Inflammatory macrophage treated with lipopolysaccharide for 1 hour (primary cell): ENCODE measurements around the gene GJD3.

Source experiments
- DNase-seq, 2 donors: peaks; one replicate each; pipeline ENCODE4 v3.0.0-alpha.2; 2020 to 2022

Gene GJD3

DNA sequence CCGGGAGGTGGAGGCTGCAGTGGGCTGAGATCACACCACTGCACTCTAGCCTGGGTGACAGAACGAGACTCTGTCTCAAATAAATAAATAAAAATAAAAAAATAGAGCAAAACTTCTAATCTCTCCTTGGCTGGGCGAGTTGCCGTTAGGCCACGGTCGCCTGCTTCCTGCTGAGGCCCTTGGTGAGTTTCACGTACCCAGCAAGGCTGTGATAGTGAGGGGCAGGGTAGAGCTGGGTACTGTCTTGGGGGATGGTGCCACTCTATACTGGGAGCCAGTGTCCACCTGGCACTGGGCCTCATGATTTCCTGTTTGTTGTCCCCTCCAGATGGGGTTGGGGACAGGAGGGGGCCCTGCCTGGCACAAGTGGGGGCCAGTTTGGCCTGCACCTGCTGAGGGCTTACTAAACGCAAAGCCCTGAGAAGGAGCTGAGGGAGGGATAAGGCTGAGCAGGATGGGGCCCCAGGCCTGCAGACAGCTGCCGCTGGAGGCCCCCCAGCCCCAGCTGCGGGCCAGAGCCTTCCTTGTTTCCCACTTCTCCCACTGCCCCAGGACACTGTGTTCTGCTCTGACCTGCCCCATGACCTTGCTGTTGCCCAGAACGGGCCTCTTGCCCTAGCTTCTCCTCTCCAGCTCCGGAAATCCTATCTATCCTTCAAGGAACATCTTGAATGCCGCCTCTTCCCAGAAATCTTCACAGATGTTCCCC is 25.4 kb downstream of the GJD3 start:
- DNase-seq, result no peak

GRCh38 chr17:40338058-40338457 is 26.5 kb downstream of the GJD3 start:
- no peak for DNase-seq

DNA sequence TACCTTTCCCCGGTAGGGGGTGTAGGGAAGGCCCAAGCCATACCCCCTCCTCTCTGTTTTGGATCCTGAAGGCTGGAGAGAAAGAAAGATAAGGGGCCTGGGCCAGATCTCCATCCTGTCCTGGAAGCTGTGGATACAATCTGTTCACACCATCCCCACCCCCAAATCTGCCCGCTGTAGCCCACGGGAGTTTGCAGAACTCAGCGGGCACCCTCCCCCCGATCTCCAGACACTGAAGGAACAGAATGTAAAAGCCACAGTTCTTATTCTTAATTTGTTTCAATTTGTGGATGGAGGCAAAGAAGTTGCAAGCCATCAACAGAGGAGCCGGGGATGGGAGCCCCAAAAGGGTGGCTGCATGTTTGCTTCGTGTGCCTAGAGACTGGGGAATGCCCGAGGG is 27.2 kb downstream of the GJD3 start:
- DNase-seq, result no peak

DNA sequence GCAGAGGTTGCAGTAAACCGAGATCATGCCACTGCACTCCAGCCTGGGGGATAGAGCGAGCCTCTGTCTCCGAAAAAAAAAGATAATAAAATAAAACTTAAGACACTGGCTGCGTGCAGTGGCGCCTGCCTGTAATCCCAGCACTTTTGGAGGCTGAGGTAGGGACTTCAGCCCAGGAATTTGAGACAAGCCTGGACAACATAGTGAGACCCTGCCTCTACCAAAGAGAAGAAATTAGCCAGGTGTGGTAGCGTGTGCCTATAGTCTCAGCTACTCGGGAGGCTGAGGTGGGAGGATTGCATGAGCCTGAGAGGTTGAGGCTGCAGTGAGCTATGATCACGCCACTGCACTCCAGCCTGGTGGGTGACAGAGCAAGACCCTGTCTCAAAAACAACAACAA is 28.9 kb downstream of the GJD3 start:
- no peak for DNase-seq

DNA sequence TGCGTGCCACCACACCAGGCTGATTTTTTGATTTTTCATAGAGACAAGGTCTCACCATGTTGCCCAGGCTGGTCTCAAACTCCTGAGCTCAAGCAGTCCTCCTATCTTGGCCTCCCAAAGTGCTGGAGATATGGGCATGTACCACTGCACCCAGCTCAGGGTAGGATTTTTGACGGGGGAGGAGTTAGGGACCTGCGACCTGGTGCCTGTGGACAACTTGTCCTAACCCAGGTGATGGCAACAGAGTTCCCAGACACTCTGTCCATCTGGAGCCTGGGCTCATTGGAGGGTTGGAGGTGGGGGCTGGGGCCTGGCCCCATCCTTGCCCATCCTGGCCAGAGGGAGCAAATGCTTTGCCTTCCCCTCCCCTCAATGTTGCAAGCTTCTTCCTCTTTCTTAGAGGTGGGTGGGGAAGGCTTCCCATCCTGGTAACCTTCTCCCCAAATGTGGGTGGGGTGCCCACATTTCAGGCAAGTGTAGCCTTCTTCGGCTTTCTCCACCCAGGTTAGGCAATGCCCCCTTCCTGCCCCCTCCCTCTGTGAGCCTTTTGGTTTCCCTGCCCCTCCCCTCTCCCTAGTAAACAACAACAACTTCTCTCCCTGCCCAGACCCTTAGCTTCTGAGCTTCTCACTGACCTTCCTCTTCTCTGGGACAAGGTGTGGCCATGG is 30.6 kb downstream of the GJD3 start:
- peak; percentile 74 to 91 for DNase-seq

DNA sequence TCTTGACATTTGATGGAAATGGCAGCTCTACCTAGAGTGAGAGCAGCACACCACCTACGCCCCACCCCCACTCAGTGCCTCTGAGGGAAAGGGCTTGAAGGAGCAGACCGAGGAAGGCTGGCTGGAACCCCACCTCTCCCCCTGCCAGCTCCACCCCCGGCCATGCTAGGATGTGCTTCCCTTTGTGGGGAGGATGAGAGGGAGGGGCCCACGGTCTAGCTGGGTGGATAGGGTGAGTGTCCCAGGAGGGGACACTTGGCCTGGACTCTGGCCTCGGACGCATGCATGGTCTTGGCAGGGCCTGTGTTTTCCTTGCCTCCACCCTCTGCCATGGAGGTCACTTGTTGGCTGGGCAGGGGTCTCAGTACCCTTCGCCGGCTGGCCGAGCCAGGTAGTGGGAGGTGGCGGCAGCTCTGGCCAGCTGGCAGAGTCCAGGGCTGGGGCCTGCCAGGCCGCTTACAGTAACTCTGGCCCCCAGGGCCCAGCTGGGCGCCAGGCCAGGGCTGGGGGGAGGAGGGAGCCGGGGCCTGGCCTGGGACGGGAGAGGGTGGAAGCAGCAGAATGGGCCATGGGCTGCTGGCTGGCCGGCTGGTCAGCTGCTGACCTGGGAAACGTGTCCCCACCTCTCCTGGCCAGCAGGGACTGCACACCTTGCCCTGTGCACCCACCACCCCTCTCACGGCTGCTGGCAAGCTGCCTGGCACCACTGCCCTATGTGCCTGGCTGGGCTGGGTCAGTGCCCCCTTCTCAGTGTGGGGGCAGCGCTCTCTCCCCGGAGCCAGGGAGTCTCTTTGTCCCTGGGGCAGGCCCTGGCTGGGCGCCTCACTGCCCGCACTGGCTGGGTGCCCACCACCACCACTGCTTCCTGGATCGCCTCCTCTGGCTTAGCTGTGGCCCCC is 32.5 kb downstream of the GJD3 start:
- no peak for DNase-seq

- no peak for DNase-seq
Measured at GRCh38 chr17:40330850-40331470, 33.6 kb downstream of the GJD3 start.

- peak; percentile 65 to 67 for DNase-seq
Measured at GRCh38 chr17:40329839-40330794, 34.4 kb downstream of the GJD3 start.

GRCh38 chr17:40328386-40328766 is 36.2 kb downstream of the GJD3 start:
- no peak for DNase-seq

GRCh38 chr17:40327735-40328385 is 36.7 kb downstream of the GJD3 start:
- no peak for DNase-seq

DNA sequence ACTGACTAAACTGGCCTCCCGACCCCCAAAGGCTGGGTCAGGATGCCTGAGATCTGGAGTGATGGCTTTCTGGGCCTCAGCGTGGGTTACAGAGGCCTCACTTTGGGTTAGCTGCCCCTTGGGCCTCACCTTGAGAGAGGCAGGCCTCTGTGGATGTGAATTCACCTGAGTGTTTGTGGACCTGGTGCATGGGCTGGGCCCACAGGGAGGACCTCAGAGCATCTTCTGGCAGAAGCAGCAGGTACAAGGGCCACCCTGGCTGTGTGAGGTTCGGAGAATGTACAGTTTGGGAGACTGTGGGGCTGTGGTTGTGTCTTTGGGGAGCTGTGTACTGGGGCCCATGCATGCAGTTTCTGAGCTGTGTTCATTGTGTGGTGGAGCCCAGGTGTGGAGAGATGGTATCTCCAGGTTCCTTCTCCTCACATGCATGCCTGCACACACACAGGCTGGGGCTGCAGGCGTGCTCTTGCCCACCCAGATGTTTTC is 37.2 kb downstream of the GJD3 start:
- no peak for DNase-seq

DNA sequence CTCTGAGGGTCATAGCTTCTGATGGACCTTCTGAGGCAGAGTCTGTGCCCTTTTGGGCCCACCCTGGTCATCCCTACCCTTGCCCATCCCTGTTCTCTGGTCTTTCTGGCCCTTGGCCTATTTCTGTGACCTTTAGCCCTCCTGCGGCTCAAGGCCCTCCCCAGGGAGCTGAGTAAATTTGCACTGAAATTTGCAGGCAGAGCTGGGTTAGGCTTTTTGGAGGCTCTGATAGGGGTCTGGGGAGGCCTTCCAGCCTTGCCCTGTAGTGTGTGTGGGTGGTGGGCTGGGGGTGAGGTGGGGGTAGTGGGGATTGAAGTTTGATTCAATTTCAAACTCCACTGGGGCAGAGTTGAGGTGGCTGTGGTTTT is 37.7 kb downstream of the GJD3 start:
- no peak for DNase-seq

DNA sequence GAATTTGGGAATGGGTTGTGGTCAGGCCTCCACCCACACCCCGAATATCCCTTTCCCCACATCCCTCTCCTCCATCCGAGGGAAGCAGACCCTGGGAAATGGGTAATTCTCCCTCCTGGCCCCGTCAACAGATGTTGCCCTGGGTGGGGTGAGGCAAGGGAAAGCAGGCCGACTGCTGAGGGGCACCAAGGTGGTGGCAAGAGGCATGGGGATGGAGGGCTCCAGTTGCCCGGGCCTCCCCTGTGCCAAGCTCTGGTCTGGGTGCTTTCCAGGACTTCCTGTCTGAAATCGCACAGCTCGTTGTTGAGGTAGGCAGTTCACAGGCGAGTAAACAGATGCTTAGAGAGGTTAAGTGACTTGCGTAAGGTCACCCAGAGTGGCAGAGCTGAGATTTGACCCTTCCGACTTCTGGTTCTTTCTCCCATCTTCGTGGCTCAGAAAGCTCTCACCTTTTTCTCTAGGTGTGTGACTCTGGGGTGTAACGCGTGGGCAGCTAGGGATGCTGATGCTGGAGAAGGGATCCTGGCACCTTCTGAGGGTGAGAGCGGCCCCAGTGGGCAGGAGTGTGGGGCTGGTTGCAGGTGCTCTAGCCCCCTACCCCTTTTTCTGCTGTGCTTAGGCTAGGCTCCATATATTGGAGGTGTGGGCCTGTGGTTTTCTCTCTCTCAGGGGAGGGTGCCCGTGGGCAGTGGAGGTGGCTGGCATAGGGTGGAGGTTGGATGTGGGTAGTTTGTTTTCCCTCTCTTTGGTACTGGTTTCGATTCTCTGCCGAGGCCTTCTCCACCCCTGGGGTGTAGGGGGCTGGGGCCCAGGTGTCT is 38.3 kb downstream of the GJD3 start:
- DNase-seq, result peak in 1 of 2 donors; percentile 39

GRCh38 chr17:40325156-40326013 is 39.2 kb downstream of the GJD3 start:
- DNase-seq, result peak in 1 of 2 donors; percentile 40

DNA sequence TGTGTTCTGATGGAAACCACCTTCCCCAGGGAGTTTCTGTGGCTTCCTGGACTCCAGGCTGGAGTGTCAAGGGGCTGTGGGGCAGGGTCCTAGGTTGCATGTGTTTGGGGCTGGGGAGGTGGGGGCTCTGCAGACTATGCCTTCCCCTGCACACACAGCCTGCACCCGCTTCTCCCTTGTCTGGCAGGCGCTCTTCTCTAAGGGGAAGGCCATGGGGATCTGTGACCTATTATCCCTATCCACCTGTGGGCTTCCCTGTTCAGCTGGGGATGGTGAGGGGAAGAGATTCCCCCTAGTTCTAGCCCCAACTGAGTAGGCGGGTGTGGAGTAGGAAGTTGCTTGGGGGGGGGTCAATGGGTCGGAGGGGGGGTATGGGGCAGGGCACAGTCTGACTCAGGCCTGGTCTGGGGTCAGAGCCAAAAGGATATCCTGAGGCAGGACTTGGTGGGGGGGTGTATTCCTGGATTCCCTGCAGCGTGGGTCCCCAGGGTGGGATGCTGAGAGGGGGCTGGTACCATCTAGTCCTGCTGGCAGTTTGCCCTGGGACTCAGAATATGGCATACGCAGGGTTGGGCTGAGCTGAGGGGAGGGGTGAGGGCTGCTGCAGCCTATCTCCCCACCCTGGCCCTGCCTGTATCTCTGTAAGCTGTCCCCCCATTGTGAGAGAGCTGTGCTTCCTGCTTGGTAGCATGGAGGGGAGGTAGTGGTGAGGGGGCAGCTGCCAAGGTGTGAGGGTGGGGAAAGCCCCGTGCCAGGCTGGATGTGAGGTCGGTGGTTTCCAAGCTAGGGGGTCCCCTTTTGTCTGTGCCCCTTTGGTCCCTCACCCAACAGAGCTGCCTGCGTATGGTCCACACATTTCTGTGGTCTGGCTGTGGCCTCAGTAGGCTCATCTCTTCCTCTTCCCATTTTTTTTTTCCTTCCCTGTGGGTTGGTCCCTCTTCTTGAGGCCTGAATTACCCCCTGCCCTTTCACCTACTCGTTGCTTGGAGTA is 40.9 kb downstream of the GJD3 start:
- DNase-seq, result peak in 1 of 2 donors; percentile 58

DNA sequence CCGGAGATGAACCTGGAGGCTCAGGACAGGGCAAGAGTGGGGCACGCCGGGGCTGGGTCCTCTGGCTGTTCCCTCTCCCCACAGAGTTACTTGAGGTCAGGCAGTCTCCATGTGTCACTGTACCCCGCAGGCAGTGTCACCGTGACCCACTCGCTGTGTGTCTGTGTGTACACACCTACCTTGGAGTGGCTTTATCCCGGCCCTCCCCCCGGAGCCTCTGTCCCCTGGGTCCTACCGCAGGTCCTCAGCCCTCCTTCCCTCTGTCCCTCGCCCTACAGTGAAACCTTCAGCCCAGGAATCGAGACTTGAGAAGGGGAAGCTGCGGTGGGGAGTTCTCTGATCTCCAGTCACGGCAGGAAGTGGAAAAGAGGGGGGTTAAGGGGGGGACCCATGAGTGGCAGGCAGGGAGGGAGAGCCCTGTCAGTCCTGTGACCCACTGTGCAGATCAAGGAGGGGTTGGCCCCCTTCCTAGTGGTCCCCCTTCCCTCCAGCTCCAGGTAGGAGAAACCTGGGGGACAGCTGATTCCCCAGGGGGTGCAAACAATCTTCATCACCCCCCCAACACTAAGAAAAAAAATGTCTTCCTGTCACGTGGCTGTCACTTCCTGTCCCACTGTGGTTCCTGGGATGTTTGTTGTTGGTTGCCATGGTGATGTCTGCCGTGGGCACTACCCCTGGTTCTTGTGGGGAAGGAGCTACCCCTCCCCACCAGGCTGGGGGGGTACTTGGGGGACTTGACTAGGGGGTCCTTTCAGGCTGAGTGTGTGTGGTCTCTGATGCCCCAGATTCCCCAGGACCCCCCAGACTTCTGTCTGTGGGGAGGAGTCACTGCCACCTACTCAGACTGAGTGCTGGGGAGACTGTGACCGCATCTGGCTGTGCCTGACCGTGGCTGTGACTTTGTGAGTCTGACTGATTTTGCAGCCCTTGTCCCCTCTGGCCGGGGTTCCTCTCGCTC is 41.9 kb downstream of the GJD3 start:
- DNase-seq, result peak; percentile 86 to 89

- DNase-seq, result no peak
Measured at GRCh38 chr17:40321961-40322357, 42.6 kb downstream of the GJD3 start.
